HG03432 (cell line): ENCODE data around the gene SEMG2.

Source experiments
- ATAC-seq: cut with Tn5 transposase; IDR thresholded peaks from one replicate; pipeline ENCODE4 v1.9.1; 2021; ENCODE audit warnings: mild to moderate bottlenecking, moderate library complexity; ENCODE audit not compliant: unreplicated experiment

SEMG2 gene

GRCh38 chr20:45229264-45230056 lies 8.3 kb downstream of the SEMG2 start:
- no peak for ATAC-seq

GRCh38 chr20:45230631-45231030 lies 9.5 kb downstream of the SEMG2 start:
- ATAC-seq: no peak

- no peak for ATAC-seq
Measured at GRCh38 chr20:45235995-45236394, 14.8 kb downstream of the SEMG2 start.

GRCh38 chr20:45238139-45238538 lies 17.0 kb downstream of the SEMG2 start:
- no peak for ATAC-seq

- no peak for ATAC-seq
Measured at GRCh38 chr20:45246109-45246508, 24.9 kb downstream of the SEMG2 start.

GRCh38 chr20:45247865-45248264 lies 26.7 kb downstream of the SEMG2 start:
- no peak for ATAC-seq

- no peak for ATAC-seq
Measured at GRCh38 chr20:45248609-45249008, 27.4 kb downstream of the SEMG2 start.

GRCh38 chr20:45251884-45252560 lies 30.8 kb downstream of the SEMG2 start:
- no peak for ATAC-seq

- no peak for ATAC-seq
Measured at GRCh38 chr20:45253261-45253660, 32.1 kb downstream of the SEMG2 start.

- no peak for ATAC-seq
Measured at GRCh38 chr20:45254383-45255262, 33.5 kb downstream of the SEMG2 start, which contains the start of gene SLPI. SLPI (minus strand) TSS chr20:45254564; CDS start chr20:45254543, 21 bp downstream.

- no peak for ATAC-seq
Measured at GRCh38 chr20:45257161-45257560, 36.0 kb downstream of the SEMG2 start.

- no peak for ATAC-seq
Measured at GRCh38 chr20:45257711-45258110, 36.5 kb downstream of the SEMG2 start.

GRCh38 chr20:45258259-45258658 lies 37.1 kb downstream of the SEMG2 start:
- no peak for ATAC-seq

GRCh38 chr20:45258664-45259063 lies 37.5 kb downstream of the SEMG2 start:
- ATAC-seq: no peak

- ATAC-seq: no peak
Measured at GRCh38 chr20:45263556-45264266, 42.5 kb downstream of the SEMG2 start.

- ATAC-seq: no peak
Measured at GRCh38 chr20:45266977-45267376, 45.8 kb downstream of the SEMG2 start.

- no peak for ATAC-seq
Measured at GRCh38 chr20:45268531-45268930, 47.4 kb downstream of the SEMG2 start.

GRCh38 chr20:45269056-45269455 lies 47.9 kb downstream of the SEMG2 start:
- no peak for ATAC-seq

GRCh38 chr20:45269754-45270270 lies 48.6 kb downstream of the SEMG2 start:
- ATAC-seq: no peak
